KOPT-K1 (cell line): ENCODE results near the gene CD72.
A peak's percentile ranks its signal among the peaks of the same experiment; 100 is the strongest.

Experiments used
- H3K27ac ChIP-seq: fragments of 200-600 bp; sonication (generic); 2 replicates; pipeline ENCODE4 v1.5.1; 2016; ENCODE audit warnings: antibody characterized with exemption, mild to moderate bottlenecking, low read depth, low read length; ENCODE audit not compliant: poor library complexity, severe bottlenecking
- H3K36me3 ChIP-seq: fragments of 200-600 bp; sonication (generic); 2 replicates; pipeline ENCODE4 v1.5.1; 2017; ENCODE audit warnings: antibody characterized with exemption, mild to moderate bottlenecking, low read length, moderate library complexity; ENCODE audit not compliant: insufficient read depth
- H3K9me3 ChIP-seq: fragments of 200-600 bp; sonication (generic); 2 replicates; pipeline ENCODE4 v1.5.1; 2017; ENCODE audit warnings: antibody characterized with exemption, low read length, mild to moderate bottlenecking; ENCODE audit not compliant: insufficient read depth, poor library complexity, severe bottlenecking

The CD72 gene, protein sequence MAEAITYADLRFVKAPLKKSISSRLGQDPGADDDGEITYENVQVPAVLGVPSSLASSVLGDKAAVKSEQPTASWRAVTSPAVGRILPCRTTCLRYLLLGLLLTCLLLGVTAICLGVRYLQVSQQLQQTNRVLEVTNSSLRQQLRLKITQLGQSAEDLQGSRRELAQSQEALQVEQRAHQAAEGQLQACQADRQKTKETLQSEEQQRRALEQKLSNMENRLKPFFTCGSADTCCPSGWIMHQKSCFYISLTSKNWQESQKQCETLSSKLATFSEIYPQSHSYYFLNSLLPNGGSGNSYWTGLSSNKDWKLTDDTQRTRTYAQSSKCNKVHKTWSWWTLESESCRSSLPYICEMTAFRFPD

GRCh38 chr9:35618325-35618727 is at the start of gene CD72:
CD72 (minus strand) TSS chr9:35618413; CDS start chr9:35618303, 110 bp downstream.
- no peaks in the 10 kb centered on the region for H3K9me3 ChIP-seq

DNA sequence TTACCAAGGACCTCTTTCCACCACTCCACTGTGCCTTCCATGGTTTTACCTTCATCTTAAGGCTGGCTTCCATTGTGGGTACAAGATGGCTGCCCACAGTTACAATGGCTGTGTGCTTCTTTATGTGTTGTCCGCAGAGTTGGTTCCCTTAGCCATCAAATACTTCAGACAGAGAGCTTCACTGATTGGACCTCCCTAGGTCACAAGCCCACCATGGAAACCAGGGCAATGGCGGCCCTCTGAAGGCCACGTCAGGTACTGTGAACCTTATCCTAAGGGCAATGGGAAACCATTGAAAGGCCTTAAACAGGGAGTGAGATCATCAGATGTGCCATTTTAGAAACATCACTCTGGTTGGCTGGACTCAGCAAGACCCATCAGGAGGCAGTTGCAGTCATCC is 49.7 kb upstream of the CD72 start:
- H3K9me3 ChIP-seq, result no peaks in the 10 kb centered on the region
- no peaks in the 10 kb centered on the region for H3K36me3 ChIP-seq
- H3K27ac ChIP-seq, result no peak overlapping the region

More at GRCh38 chr9:35618325-35618727, at the start of gene CD72:
- Histone ChIP-seq H3K27ac (peak within 1 kb of the TSS; percentile 66), H3K36me3 (no peaks in the 10 kb centered on the region)

DNA sequence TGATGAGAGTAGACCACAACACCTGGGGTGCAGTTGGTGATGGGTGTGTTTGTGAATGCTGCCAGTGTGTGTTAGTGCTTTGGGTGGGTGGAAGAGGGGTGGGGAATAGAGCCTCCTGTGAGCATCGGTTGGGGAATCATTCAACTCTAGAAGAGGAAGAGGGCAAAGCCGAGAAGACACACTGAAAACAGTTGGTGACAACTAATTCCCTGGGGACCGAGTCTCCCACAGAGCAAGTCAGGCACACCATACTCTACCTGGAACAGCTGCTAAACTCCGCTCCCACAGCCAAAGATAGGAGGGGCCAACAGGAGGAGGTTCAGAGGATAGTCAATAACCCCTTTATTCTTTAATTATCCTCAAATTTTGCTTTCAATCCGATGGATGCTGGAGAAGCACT is 48.3 kb upstream of the CD72 start:
- H3K27ac ChIP-seq, result no peak overlapping the region
- H3K9me3 ChIP-seq, result no peaks in the 10 kb centered on the region
- H3K36me3 ChIP-seq, result no peaks in the 10 kb centered on the region

DNA sequence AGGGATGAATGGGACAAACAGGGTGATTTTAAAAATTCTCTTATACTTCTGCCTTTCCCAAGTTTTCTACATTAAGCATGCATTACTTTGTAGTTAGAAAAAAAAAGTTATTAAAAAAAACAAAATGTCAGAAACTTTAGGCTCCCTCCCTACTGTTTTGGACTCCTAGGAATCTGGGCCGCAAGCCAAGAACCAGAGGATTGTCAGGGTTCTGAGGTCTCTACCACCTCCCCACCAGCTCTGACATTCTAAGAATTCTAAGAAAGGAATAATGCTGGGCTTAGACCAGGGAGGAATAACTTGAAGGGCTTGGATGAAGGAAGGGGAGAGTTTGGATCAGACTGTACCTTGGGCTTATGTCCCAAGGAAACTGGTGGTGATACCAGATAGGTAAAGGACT is 47.8 kb upstream of the CD72 start:
- no peak overlapping the region for H3K27ac ChIP-seq
- no peaks in the 10 kb centered on the region for H3K9me3 ChIP-seq
- H3K36me3 ChIP-seq, result 0 out of 2 replicates have a peak, but pooled peaks cover under 1% of the 10 kb centered on the region

GRCh38 chr9:35665471-35665818 is 47.2 kb upstream of the CD72 start:
- Histone ChIP-seq H3K36me3 (peaks cover 6% of the 10 kb centered on the region; the same call in 1 of the 2 replicates), H3K27ac (peak overlapping the region; percentile 64), H3K9me3 (no peaks in the 10 kb centered on the region)

- H3K36me3 ChIP-seq, result peaks cover 11% of the 10 kb centered on the region; the same call in 1 of the 2 replicates
- H3K9me3 ChIP-seq, result no peaks in the 10 kb centered on the region
- H3K27ac ChIP-seq, result peak within 1 kb of the TSS; percentile 64
Measured at GRCh38 chr9:35664531-35665470, 46.6 kb upstream of the CD72 start, which contains the start of gene ARHGEF39. ARHGEF39 (minus strand) TSS chr9:35665195; CDS start chr9:35665169, 26 bp downstream.

DNA sequence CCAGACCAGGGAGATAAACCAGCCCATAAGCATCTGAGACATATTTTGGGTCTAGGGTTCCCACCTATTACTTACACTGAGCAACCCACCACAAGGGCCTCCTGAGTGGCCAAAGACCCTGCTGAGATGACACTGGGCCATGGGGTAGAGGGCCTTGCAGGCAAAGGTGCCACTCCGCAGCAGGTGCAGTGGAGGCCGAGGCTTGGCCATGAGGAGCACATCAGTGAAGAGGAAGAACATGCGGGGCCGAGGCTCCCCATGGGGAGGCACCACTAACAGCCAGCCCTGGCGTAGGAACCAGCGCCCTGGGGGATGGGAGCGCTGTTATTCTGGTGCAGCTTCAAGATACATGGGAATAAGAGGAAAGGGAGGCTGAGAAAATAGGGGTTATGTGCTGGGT is 44.2 kb upstream of the CD72 start:
- no peaks in the 10 kb centered on the region for H3K9me3 ChIP-seq
- H3K27ac ChIP-seq, result peak overlapping the region; percentile 53
- peaks cover 11% of the 10 kb centered on the region; the same call in 1 of the 2 replicates for H3K36me3 ChIP-seq

GRCh38 chr9:35661756-35662350 is 43.6 kb upstream of the CD72 start:
- Histone ChIP-seq H3K36me3 (peaks cover 11% of the 10 kb centered on the region; the same call in 1 of the 2 replicates), H3K27ac (peak overlapping the region; percentile 53), H3K9me3 (no peaks in the 10 kb centered on the region)

DNA sequence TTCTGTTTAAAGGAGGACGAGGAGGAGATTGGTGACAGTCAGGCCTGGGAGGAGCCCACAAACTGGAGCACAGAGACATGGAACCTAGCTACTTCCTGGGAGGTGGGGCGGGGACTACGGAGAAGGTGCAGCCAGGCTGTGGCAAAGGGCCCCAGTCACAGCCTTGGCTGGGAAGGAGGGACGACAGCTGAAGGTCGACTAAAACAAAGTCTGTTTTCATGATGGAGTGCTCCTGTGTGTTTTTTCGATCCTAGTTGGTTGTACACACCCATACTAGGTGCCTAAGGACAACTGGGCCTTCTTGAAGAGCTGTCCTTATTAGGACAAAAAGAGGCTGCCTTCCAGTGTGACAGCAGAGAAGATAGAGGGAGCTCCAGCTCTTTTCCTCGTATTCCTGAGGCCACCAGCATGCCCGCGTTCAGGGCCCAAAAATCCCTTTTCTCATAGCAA is 42.8 kb upstream of the CD72 start:
- H3K36me3 ChIP-seq, result peaks cover 11% of the 10 kb centered on the region; the same call in 1 of the 2 replicates
- no peak overlapping the region for H3K27ac ChIP-seq
- H3K9me3 ChIP-seq, result no peaks in the 10 kb centered on the region

GRCh38 chr9:35659340-35659739 is 41.1 kb upstream of the CD72 start:
- no peak overlapping the region for H3K27ac ChIP-seq
- no peaks in the 10 kb centered on the region for H3K9me3 ChIP-seq
- H3K36me3 ChIP-seq, result peaks cover 11% of the 10 kb centered on the region; the same call in 1 of the 2 replicates

- Histone ChIP-seq H3K27ac (peak overlapping the region; percentile 69), H3K9me3 (no peaks in the 10 kb centered on the region), H3K36me3 (peaks cover 11% of the 10 kb centered on the region; the same call in 1 of the 2 replicates)
Measured at GRCh38 chr9:35658968-35659220, 40.7 kb upstream of the CD72 start.

GRCh38 chr9:35658137-35658967 is 40.1 kb upstream of the CD72 start, which contains the start of gene CCDC107:
CCDC107 (plus strand) TSS chr9:35658292; CDS start chr9:35658380, 88 bp downstream.
- Histone ChIP-seq H3K36me3 (peaks cover 11% of the 10 kb centered on the region; the same call in 1 of the 2 replicates), H3K9me3 (no peaks in the 10 kb centered on the region), H3K27ac (peak within 1 kb of the TSS; percentile 69)

DNA sequence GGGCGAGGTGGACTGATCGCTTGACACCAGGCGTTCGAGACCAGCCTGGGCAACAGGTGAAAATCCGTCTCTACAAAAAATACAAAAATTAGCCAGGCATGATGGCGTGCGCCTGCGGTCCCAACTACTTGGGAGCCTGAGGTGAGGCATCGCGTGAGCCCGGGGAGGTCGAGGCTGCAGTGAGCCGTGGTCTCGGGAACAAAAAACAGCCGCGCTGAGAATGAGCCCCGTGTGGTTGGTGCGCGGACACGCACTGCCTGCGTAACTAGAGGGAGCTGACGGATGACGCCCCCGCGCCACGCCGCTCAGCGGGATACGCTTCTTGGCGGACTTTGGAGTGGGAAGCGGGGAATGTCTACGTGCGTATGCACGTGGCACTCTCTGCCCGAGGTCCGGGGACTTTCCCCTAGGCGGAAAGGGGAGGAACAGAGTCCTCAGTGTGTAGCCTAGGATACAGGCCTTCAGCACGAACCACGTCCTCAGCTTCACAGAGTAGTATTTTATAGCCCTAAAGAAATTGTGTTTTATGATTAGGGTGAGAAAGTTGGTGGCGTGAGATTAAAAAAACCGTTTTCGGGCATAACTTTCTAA is 39.4 kb upstream of the CD72 start, which contains the start of gene RMRP:
RMRP (minus strand) TSS at position 474 of the 591 bp plus-strand sequence.
- Histone ChIP-seq H3K27ac (peak within 1 kb of the TSS; percentile 69), H3K9me3 (no peaks in the 10 kb centered on the region), H3K36me3 (peaks cover 11% of the 10 kb centered on the region; the same call in 1 of the 2 replicates)
